ENCODE results near the gene PXMP2. TPM values are rescaled to one million over a fixed set of nuclear protein-coding genes. Genes with fewer than 3 reads are reported as not detected.

The PXMP2 gene
- total and polyA plus RNA-seq, 2 of the 8 experiments (the other 6 are each of a cell fraction or from before 2014, with no cell fraction given): 13.8 to 15.1 TPM

GRCh38 chr12:132677492-132677891 lies 9.9 kb upstream of the PXMP2 start:
- Histone ChIP-seq H3K9me3 (ENCODE audit: insufficient read depth in 2 of 2, low read depth in 1 of 2, low read length in 1 of 2) (no peaks in the 10 kb centered on the region), H2BK5ac (ENCODE audit: low read depth, low read length) (no peak overlapping the region), H3K14ac (ENCODE audit: insufficient read length) (no peak overlapping the region), H2BK15ac (ENCODE audit: low read length) (no peak overlapping the region), H3K23ac (ENCODE audit: insufficient read length) (no peak overlapping the region), H4K8ac (ENCODE audit: extremely low read depth, insufficient read depth, low read length) (no peak overlapping the region), H2AFZ (ENCODE audit: low read length) (no peak overlapping the region), H3K36me3 (ENCODE audit: control insufficient read depth in 2 of 4, insufficient read depth in 4 of 4, low read length in 3 of 4) (peaks cover 38 to 75% (median 52%) of the 10 kb centered on the region in 4 experiments), H2BK120ac (replicated peaks; ENCODE audit: low read depth, low read length) (no peak overlapping the region), H2AK5ac (ENCODE audit: low read depth, low read length) (no peak overlapping the region), H3K27ac (ENCODE audit: low read depth, low read length) (no peak overlapping the region), H4K20me1 (replicated peaks in 1 of 2; ENCODE audit: control insufficient read depth in 1 of 2, insufficient read depth in 2 of 2, low read length in 2 of 2) (peaks cover 8 to 35% of the 10 kb centered on the region in 2 experiments), H3K79me1 (ENCODE audit: low read depth, low read length) (peaks cover 10% of the 10 kb centered on the region), H3K56ac (replicated peaks; ENCODE audit: insufficient read length, low read depth, low read length) (no peak overlapping the region), H4K91ac (replicated peaks; ENCODE audit: insufficient read length, low read length) (no peak overlapping the region), H3K4me2 (ENCODE audit: insufficient read depth in 1 of 2, low read depth in 2 of 2, low read length in 2 of 2) (no peak overlapping the region), H2BK20ac (ENCODE audit: low read length) (no peak overlapping the region), H3K4me1 (replicated peaks in 1 of 4; ENCODE audit: control insufficient read depth in 3 of 4, insufficient read depth in 4 of 4, low read length in 3 of 4) (no peaks in the 10 kb centered on the region; a peak in 2 of 7 replicates), H3K4me3 (ENCODE audit: extremely low read depth in 1 of 4, insufficient read depth in 2 of 4, low read depth in 3 of 4, low read length in 4 of 4) (no peak overlapping the region), H3K9ac (replicated peaks in 1 of 4; ENCODE audit: extremely low read depth in 1 of 4, low read depth in 3 of 4, low read length in 3 of 4) (no peak overlapping the region), H4K5ac (ENCODE audit: insufficient read length, low read depth, low read length) (no peak overlapping the region), H3K27me3 (replicated peaks in 1 of 4; ENCODE audit: control insufficient read depth in 3 of 4, extremely low read depth in 1 of 4, insufficient read depth in 3 of 4, low read length in 3 of 4) (no peaks in the 10 kb centered on the region), H3K23me2 (ENCODE audit: low read depth, low read length) (no peaks in the 10 kb centered on the region; the same call in 1 of the 2 replicates), H3K79me2 (ENCODE audit: control insufficient read depth in 1 of 2, insufficient read depth in 2 of 2, low read length in 2 of 2) (peaks cover 16 to 39% of the 10 kb centered on the region in 2 experiments), H2BK12ac (ENCODE audit: low read depth, low read length) (no peak overlapping the region), H3K4ac (replicated peaks; ENCODE audit: insufficient read length, low read depth, low read length) (no peak overlapping the region), H3K18ac (ENCODE audit: extremely low read depth, low read length) (no peak overlapping the region)
- DNase-seq (ENCODE audit: low read depth in 1 of 2, low spot score in 2 of 2): no peak
- CTCF ChIA-PET (ENCODE audit: partially characterized antibody): interaction anchor here (1.3 kb wide), 1 partner anchor 8 kb away, joined by 3 read pairs; no protein-coding TSS in a partner anchor
- 89% methylated on average over 9 of the region's 9 CpGs; no CpG with 5 or more reads in 1 of the 2 experiments for WGBS, 2 experiments (ENCODE audit: extremely low coverage in 1 of 2, insufficient coverage in 1 of 2, insufficient read length in 1 of 2, insufficient replicate concordance in 2 of 2, low coverage in 1 of 2, low lambda C conversion rate in 2 of 2, missing lambda C conversion rate in 1 of 2)
- POLR2A ChIA-PET (ENCODE audit: partially characterized antibody): interaction anchor here (1.4 kb wide), 1 partner anchor 26 kb away, joined by 3 read pairs; no protein-coding TSS in a partner anchor
- FAIRE-seq: no peak
- TF ChIP-seq CHD1 (IDR thresholded peaks at IDR 0.05; ENCODE audit: low read depth, low read length): no peak
- no peak for TF ChIP-seq EP300 (IDR thresholded peaks at IDR 0.05; ENCODE audit: borderline replicate concordance in 1 of 2, low read depth in 2 of 2, low read length in 2 of 2)
- TF ChIP-seq HDAC6 (IDR thresholded peaks at IDR 0.05; ENCODE audit: low read depth, low read length): no peak
- no peak for TF ChIP-seq CEBPB (IDR thresholded peaks at IDR 0.05; ENCODE audit: low read depth, low read length)
- TF ChIP-seq BRCA1 (IDR thresholded peaks at IDR 0.05; ENCODE audit: low read depth, low read length): no peak
- TF ChIP-seq SIRT6 (IDR thresholded peaks at IDR 0.05; ENCODE audit: low read length): no peak
- TF ChIP-seq TEAD4 (IDR thresholded peaks at IDR 0.05; ENCODE audit: low read depth, low read length): no peak
- TF ChIP-seq JUND (IDR thresholded peaks at IDR 0.05; ENCODE audit: low read length): no peak
- no peak for TF ChIP-seq RBBP5 (IDR thresholded peaks at IDR 0.05; ENCODE audit: borderline replicate concordance, low read depth, low read length)
- TF ChIP-seq, protein P1, sequence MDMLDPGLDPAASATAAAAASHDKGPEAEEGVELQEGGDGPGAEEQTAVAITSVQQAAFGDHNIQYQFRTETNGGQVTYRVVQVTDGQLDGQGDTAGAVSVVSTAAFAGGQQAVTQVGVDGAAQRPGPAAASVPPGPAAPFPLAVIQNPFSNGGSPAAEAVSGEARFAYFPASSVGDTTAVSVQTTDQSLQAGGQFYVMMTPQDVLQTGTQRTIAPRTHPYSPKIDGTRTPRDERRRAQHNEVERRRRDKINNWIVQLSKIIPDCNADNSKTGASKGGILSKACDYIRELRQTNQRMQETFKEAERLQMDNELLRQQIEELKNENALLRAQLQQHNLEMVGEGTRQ (IDR thresholded peaks at IDR 0.05; ENCODE audit: low read length): no peak
- TF ChIP-seq SIN3A (conservative IDR thresholded peaks at IDR 0.05 in 1 of 2, IDR thresholded peaks at IDR 0.05 in 1 of 2; ENCODE audit: low read depth in 1 of 2, low read length in 2 of 2): no peak
- no peak for TF ChIP-seq MAFK (IDR thresholded peaks at IDR 0.05; ENCODE audit: low read depth, low read length)
- TF ChIP-seq CBX8 (IDR thresholded peaks at IDR 0.05; ENCODE audit: borderline replicate concordance, low read depth, low read length): no peak
- no peak for TF ChIP-seq SUZ12 (IDR thresholded peaks at IDR 0.05; ENCODE audit: low read length)
